ENCODE results near the gene SLC4A9.

SLC4A9 gene

DNA sequence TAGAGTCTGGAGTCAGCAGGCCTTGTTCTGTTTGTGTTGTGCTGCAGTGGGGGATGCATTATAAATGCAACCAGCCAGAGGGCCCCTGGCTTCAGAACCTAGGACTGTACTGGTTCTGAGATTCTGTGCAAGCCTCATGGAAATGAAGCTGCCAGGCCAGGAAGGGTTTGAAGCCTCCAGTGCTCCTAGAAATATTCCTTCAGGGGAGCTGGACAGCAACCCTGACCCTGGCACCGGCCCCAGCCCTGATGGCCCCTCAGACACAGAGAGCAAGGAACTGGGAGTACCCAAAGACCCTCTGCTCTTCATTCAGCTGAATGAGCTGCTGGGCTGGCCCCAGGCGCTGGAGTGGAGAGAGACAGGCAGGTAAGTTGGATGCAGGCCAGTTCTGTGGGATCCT lies at the start of gene SLC4A9:
Gene SLC4A9 (plus strand): TSS at position 94 of the 400 bp plus-strand sequence. CDS start 43 bp downstream, at position 137.
- DNase-seq, result no peak

DNA sequence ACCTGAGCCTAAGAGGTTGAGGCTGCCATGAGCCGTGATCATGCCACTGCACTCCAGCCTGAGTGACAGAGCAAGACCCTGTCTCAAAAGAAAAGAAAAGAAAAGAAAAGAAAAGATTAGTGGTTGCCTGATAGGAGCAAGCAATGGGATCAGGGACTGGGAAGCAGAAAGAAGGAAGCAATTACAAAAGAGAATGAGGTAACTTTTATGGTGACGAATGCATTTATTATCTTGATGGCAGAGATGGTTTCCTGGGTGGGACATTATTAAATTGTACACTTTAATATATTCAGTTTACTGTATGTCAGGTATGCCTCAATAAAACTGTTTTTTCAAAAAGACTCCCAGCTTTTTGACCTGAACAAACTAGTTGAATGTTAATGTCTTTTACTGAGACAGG lies 49.6 kb upstream of the SLC4A9 start:
- DNase-seq, result no peak

GRCh38 chr5:140311011-140311467 lies 49.0 kb upstream of the SLC4A9 start:
- DNase-seq, result no peak

DNA sequence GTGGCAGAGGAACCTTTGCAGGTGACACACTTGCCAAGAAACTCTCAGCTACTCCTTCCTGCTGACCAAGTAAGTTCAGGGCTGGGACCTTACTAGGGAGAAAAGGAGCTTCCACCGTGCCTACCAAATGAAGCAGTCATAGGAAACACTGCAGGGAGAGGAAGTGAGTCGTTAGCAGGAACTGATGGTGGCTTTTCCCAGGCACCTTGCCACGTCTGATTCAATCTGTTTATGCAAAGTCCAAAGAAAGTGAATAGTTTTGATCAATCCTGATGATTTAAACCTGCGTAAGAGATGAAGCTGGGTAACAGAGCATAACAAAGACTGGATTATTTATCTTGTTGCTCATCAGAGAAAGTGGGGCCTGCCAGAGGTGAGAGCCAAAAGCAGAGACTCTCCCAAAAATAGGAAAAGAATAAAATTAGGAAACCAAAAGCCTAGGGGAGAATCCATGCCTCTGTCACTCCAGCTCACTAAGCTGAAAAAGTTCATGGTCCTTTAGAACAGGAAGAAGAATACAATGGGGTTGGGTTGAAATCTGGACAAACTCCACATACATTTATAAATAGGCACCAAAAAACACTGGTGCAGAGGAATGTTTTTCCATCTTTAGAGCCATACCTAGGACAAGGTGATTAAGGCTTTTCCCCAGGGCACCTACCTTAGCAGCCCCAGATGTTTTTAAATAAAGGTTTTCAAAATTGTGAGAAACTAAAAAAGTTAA lies 47.8 kb upstream of the SLC4A9 start:
- no peak for DNase-seq

DNA sequence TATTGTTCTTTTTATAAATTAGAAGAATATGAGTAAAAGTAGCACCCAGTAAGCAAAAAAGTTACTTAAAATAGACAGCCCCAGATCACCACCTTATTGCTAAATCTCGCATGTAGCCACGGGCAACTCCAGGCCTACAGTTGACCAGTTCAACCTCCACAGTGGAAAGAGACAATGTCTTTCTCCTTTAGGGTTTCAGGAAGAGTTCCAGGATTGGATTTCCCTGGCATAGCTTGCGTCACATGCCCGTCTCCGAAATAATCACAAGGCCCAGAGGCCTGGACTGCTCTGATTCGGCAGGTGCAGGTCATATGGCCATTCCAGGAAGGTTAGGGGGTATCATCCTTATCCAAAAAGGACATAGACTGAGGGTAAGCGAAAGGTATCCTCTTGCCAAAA lies 47.2 kb upstream of the SLC4A9 start:
- no peak for DNase-seq

- no peak for DNase-seq
Observed at GRCh38 chr5:140317859-140318258, 42.1 kb upstream of the SLC4A9 start.

DNA sequence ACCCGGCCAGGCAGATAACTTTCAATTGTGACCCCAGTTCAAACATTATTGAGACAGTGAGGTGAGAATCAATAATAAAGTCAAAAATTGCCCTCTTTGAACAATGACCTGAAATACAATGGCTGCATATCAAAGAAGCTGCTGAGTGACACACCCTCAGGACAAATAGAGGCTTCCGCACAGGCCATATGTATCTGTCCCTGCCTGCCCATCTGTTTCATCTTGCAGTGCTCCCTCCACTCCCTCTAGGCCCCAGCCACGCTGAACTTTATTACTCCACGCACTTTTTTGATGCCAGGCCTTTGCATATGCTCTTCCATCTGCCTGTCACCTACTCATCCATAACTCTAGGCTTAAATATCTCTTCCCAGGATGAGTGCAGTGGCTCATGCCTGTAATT lies 41.2 kb upstream of the SLC4A9 start:
- DNase-seq, result no peak

DNA sequence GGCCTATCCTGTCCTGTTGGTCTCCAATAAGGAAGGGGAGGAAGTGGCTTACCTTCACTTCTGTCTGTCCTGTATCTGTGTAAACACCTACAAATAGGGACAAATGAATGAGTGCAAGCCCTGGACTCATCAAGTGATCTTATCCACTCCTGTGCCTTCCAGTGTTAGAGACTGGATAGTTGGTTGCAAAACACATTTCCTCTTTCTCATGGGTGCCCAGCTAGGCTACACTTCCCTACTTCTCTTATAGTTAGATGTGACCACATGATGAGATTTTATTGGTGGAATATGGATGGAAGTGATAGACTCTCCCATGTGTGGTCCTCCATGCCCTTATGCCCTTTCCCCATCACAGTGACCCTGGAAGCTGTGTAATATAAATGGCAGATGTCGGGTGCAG lies 40.2 kb upstream of the SLC4A9 start:
- no peak for DNase-seq

DNA sequence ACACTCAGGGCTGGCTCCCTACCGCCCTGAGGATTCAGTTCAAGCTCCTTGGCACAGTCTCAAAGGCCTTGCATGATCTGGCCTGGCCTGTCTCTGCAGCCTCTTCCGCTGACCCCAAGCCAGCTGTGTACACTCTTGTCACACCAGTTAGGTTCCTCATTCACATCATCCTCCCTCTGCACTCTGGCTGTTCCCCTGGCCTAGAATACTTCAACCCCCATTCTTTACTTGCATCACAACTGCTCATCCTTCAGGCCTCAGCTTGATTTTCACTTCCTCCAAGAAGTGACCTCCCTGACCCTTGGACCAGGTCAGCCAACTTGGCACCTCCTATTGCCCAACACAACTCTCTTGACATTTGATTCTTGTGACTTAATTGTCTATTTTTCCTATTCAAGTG lies 38.2 kb upstream of the SLC4A9 start:
- no peak for DNase-seq

DNA sequence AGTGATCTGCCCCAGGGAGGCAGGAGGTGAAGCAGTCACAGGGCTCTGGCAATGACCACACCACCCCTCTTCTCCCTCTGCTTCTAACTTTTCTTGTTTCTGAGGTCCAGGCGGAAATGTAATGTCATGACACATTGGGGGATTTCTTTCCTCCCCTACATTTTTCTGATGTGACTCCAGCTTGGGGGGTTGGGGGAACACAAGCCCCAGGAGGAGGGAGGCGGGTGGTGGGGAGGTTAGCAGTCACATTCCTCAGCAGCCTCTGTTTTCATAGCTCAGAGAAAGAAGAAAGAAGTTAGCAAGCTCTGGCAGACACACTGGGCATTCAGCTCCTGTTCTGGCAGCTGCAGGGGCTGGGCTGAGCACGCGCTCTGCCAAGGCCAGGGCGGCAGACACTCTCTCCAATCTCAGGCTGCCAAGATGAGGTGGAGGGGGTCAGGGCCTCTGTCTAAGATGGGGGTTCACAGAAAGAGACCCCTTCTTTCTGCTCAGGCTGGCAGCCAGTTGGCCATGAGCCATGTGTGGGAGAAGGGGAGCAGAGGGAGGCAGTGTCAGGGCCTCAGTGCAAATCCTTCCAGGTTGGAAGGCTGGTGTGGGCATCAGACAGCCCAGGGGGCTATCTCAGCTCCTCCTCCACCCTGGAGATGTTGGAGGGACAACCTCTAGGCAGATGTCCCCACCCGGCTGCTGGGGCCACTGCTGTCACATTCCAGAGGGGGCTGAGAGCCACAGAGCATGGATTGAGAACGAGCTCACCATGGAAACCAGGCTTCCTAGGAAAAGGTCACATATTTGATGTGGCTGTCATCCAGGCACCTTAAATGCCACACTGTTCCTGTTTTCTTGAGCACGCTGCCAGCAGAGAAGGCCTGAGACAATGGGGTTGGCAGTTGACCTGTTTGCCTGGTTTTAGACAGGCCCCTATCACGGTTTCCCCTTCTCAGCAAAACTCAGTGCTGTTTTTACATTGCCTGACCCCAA lies 37.0 kb upstream of the SLC4A9 start:
- no peak for DNase-seq

GRCh38 chr5:140324041-140324600 lies 35.9 kb upstream of the SLC4A9 start:
- no peak for DNase-seq

DNA sequence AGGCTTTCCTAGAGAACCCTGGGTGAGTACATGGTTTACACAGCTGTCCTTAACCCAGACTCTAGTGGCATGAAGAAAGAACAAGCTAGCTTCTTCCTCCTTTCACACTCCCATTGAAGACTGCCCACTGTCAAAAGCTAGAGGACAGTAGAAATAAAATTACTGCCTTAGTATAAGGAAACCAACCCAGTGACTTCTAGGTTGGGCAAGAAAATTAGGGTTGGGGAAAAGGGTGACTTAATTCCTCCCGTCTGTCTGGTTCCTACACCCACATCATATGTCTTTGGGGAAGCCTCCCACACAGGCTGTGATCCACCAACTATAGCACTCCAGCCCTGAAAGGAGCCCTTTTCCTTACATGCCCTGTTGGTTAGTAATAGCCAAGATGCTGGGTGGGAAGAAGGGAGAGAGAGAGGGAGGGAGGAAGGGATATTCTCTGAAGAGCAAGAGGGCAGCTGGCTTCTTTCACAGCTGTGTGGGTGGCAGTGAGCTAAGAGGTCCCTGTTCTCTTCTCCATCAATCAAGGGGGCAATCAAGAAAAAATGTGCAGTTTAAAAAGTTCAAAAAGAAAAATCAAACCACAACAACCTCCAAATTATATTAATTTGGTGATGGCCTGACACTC lies 35.3 kb upstream of the SLC4A9 start:
- DNase-seq, result no peak

GRCh38 chr5:140325486-140325885 lies 34.5 kb upstream of the SLC4A9 start:
- DNase-seq, result no peak

DNA sequence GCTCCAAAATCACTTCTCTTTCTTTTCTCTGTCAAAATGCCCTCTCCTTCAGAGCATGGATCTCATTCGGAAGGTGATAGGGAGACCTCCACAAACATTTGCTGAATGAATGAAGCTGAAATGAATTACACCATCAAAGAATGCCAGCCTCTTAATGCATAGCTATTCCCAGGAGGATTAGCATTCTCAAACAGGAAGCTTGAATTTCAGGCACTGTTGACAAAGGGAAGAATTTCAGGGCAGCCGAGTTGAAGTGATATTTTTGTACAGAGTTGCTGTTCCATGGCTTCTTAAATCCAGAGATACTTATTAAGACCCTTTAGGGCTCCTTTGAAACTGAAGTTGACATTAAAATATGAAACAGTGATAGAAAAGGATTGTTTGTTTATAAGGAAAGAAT lies 32.4 kb upstream of the SLC4A9 start:
- no peak for DNase-seq

GRCh38 chr5:140328036-140328764 lies 31.8 kb upstream of the SLC4A9 start:
- no peak for DNase-seq

GRCh38 chr5:140329739-140330481 lies 30.1 kb upstream of the SLC4A9 start:
- DNase-seq, result no peak

DNA sequence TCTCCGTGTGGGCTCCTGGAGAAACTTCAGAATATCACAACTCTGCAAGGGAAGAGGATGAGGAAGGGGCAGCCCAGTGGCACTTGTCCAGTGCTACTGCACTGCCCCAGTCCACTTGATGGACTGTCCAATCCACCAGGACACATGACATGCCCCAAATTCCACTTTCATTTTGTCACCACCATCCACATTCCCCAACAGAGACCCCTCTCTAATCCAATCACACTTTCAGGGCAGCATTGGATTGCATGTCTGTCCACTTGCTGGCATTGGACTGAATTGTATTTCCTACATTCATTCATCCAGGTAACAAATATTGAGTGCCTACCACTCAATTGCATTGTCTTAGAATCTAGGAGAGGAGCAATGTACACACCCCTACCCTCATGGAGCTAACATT lies 28.4 kb upstream of the SLC4A9 start:
- DNase-seq, result no peak

DNA sequence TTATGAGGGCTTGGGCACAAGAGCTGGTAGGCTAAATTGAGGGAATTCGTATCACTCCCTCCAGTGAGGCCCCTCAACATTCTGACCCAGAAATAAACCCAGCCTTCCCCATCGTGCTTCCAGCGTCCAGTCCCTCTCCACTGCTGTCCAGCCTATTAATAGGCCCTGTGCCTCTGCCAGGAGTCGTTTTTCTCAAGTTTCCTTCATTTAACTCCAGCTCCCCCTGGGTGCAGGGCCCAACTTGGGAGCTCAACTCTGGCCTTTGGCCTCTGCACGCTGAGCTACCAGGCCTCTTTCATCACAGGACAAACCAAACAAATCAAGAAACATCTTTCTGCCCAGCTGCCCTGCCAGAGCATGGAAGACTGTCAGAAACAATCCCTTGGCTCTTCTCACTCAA lies 23.6 kb upstream of the SLC4A9 start:
- no peak for DNase-seq

DNA sequence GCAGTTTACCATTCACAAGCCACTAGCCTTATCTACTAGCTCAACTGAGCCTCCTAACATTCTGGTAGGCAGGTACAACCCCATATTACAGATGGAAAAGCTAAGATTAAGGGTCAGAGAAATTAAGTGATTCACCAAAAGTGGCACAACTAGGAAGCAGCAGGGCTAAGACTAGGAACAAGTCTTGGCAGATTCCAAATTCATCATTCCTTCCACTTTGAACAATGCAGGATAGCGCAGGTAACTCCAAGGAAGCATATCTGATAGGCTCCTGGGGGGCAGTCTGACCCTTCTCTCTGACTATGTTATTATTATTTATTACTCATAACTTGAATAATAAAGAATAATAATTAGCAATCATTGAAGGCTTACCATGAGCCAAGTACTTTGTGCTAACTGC lies 22.1 kb upstream of the SLC4A9 start:
- DNase-seq, result no peak

DNA sequence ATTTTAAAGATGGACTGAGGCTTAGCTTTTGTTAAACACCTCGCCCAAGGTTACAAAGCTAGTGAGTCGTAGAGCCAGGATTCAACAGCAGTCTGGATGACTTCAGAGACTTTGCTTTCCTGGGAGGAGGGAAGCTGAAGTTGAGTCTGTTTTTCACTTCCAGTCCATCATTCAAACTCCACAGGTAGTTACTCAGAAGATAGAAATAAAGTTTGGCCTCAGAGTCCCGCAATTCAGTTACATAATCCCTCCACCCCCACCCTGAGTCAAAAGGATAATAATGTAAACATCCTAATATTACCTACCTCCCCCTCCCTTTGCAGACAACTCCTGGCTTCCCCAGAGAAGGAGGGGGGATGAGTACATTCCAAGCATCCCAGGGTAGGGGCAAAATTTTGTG lies 21.7 kb upstream of the SLC4A9 start:
- no peak for DNase-seq

DNA sequence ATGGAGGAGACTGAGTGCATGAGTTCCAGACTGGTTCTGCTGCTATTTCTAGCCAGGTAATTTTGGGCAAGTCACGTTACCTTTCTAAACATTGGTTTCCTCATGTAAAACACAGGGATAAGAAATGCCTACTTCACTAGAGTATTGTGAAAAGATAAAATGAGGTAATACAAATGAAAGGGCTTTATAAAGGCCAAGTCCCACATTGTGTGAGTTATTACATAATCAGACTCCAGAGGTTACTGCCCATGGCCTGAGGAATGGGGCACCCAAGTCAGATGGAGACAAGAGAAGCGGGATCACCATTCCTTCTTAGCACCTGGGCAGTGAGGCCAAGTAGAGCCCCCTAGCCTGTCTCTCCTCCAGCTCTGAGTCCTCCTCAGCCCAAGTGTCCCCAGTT lies 21.1 kb upstream of the SLC4A9 start:
- DNase-seq, result no peak

DNA sequence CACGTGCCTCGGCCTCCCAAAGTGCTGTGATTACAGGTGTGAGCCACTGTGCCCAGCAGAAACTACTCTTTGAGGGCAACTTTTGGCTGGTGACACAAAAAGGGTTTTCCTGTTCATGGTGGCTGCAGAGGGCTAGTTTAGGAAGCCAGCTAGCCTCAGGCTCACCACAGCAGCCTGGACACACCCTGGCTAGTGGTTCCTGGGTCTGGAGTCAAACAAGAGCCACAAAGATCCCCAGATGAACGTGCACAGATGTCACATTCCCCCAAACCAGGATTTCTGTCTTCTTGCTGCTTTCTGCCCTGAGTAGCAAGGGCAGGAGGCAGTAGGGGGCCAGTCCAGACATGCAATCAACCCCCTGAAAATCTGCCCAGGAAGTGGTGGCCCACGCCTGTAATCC lies 20.4 kb upstream of the SLC4A9 start:
- DNase-seq, result no peak
